ENCODE measurements around the gene IL27RA.
"Not testable (repeated sequence)": the region's sequence is repeated elsewhere in the genome, so short reads cannot be mapped to it uniquely, and the experiment has no call there.

Gene IL27RA

DNA sequence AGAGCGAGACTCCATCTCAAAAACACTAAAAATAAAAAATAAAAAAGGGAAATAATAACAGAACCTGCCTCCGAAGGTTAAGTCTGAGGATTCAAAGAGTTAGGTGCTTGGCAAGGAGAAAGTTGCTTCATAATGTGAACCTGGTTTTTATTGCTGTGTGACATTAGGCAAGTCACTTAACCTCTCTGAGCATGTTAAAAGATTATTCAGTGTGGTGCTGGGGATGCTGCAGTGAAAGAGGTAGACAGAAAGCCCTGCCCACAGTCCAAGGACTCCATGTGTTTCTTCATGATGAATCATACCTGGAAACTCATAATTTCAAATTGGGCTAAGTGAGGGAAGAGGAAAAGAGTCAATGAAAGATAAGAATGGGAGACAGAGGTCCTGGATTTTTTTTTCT is 2.4 kb downstream of the IL27RA start:
- DNase-seq, result no peak

DNA sequence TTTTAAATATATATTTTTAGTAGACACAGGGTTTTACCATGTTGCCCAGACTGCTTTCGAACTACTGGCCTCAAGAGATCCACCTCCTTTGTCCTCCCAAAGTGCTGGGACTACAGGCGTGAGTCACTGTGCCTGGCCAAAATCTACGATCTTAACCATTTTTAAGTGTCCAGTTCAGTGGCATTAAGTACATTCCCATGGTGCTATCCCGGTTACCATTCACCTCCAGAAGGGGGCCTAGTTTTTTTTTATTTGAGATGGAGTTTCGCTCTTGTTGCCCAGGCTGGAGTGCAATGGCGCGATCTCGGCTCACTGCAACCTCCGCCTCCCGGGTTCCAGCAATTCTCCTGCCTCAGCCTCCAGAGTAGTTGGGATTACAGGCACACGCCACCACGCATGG is 3.6 kb downstream of the IL27RA start:
- not testable (repeated sequence) for DNase-seq

- no peak for DNase-seq
Measured at GRCh38 chr19:14035706-14036105, 4.1 kb downstream of the IL27RA start.

GRCh38 chr19:14039181-14039580 is 7.6 kb downstream of the IL27RA start:
- no peak for DNase-seq

DNA sequence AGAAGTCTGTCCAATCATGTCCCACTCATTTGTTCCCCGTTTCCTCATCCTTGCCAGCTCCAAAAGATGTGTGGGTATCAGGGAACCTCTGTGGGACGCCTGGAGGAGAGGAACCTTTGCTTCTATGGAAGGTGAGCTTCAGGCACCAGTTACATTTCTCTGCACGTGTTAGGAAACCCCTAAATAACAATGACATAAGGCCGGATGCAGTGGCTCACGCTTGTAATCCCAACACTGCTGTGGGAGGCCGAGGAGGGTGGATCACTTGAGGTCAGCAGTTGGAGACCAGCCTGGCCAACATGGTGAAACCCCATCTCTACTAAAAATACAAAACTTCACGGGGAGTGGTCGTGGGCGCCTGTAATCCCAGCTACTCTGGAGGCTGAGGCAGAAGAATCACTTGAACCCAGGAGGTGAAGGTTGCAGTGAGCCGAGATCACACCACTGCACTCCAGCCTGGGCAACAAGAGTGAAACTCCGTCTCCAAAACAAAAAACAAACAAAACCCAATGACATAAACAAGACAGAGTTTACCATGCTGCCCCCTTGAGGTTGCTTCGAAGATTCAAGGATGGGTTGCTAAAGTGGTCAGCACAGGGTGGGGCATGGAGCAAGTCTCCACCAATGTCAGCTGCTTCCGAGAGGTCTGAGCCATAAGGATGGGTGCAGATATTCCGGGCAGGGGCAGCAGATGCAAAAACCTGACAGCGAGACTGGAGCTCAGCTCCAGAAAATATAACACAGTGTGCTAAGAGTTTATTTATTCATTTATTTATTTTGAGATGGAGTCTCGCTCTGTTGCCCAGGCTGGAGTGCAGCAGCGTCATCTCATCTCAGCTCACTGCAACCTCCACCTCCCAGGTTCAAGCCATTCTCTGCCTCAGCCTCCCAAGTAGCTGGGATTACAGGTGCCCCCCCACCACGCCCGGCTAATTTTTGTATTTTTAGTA is 11.4 kb downstream of the IL27RA start:
- peak; percentile 85 for DNase-seq

GRCh38 chr19:14047866-14048265 is 16.3 kb downstream of the IL27RA start:
- not testable (repeated sequence) for DNase-seq

DNA sequence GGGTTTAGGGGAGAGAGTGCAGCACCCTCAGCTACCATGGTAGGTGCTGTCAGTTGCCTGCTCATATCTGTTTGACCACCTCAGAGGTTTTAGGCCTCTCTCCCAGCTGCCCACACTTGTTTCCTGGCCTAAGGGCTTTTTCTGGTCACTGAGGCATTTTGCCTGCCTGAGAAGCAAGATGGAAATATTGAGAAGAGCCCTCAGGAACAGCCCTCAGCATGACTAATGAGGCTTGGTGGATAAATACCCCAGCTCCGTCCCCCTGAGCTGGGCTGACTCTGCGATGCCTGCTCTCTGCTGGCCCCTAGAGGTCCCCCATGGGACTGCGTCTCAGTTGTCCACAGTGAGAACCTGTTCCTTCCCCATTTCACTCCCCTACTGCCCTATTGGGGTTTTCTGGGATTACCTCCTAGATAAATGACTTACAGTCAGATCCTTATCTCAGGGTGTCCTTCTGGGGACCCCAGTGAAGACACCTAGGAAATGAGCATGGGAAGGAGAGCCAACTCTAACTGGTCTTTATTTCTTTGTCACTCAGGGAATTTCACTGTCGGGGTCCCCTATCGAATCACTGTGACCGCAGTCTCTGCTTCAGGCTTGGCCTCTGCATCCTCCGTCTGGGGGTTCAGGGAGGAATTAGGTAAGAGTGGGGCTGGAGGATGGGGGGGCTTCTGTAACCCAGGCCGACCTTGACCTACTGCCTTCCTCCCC is 17.0 kb downstream of the IL27RA start:
- peak; percentile 74 for DNase-seq

DNA sequence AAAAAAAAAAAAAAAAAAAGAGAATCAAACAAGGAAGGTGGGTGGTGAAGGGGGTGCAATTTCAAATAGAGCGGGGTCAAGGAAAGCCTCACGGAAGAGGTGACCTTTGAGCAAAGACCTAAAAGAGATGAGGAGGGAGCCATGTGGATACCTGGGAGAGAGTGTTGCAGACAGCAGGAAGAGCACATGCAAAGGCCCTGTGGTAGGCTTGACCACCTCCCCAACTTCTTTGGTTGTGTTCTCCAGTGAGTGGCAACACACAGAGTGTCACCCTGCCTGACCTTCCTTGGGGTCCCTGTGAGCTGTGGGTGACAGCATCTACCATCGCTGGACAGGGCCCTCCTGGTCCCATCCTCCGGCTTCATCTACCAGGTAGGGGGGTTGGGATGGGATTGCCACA is 18.9 kb downstream of the IL27RA start:
- DNase-seq, result no peak

- DNase-seq, result not testable (repeated sequence)
Measured at GRCh38 chr19:14050961-14051360, 19.4 kb downstream of the IL27RA start.

DNA sequence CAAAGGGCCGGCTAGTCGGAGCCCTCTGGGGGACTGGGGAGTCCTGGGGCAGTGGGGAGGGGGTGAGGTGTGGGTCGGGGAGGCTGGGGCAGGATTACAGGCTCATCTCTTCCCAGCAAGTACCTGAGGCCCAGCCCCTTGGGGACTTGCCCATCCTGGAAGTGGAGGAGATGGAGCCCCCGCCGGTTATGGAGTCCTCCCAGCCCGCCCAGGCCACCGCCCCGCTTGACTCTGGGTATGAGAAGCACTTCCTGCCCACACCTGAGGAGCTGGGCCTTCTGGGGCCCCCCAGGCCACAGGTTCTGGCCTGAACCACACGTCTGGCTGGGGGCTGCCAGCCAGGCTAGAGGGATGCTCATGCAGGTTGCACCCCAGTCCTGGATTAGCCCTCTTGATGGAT is 20.4 kb downstream of the IL27RA start:
- DNase-seq, result no peak

DNA sequence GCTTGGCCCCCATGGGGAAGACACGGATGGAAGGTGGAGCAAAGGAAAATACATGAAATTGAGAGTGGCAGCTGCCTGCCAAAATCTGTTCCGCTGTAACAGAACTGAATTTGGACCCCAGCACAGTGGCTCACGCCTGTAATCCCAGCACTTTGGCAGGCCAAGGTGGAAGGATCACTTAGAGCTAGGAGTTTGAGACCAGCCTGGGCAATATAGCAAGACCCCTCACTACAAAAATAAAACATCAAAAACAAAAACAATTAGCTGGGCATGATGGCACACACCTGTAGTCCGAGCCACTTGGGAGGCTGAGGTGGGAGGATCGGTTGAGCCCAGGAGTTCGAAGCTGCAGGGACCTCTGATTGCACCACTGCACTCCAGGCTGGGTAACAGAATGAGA is 20.9 kb downstream of the IL27RA start:
- no peak for DNase-seq

DNA sequence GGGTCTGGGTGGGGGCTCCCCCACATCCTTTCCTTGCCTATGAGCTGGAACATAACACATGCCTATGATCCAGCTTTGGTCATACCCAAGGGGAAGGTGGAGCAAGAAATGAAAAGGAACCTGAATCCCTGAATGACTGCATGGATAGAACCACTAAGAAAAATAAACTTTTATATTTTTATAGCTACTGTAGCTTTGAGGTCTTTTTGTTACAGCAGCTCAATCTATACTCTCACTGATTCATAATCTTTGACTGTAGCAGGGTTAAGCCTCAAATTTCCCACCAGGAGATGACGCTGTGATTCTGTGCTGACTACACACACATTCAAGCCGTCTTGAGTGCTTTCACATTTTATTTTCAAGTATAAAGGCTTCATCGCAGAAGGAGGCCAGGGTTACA is 21.5 kb downstream of the IL27RA start:
- no peak for DNase-seq

GRCh38 chr19:14053500-14053899 is 21.9 kb downstream of the IL27RA start:
- DNase-seq, result no peak

- DNase-seq, result no peak
Measured at GRCh38 chr19:14054099-14054498, 22.5 kb downstream of the IL27RA start.

- no peak for DNase-seq
Measured at GRCh38 chr19:14054721-14055120, 23.2 kb downstream of the IL27RA start.

GRCh38 chr19:14055396-14055795 is 23.8 kb downstream of the IL27RA start:
- no peak for DNase-seq

GRCh38 chr19:14056069-14056666 is 24.6 kb downstream of the IL27RA start:
- DNase-seq, result no peak

GRCh38 chr19:14056741-14057356 is 25.3 kb downstream of the IL27RA start:
- no peak for DNase-seq

- no peak for DNase-seq
Measured at GRCh38 chr19:14058182-14059092, 26.9 kb downstream of the IL27RA start.

GRCh38 chr19:14059093-14059480 is 27.5 kb downstream of the IL27RA start:
- peak; percentile 58 for DNase-seq

GRCh38 chr19:14059652-14060155 is 28.1 kb downstream of the IL27RA start:
- peak; percentile 61 for DNase-seq

Data from hematopoietic multipotent progenitor cell treated with erythropoietin and hydrocortisone succinate and interleukin-3 and kit ligand, for 6 days (in vitro differentiated cells).